ENCODE results near the gene MADCAM1.

Gene MADCAM1

GRCh38 chr19:507286-508203, 11.3 kb downstream of the MADCAM1 start, which contains the start of gene TPGS1:
Gene TPGS1 (plus strand): TSS chr19:507497. CDS start chr19:507507, 10 bp downstream.
- H3K27ac Mint-ChIP-seq, result peak within 1 kb of the TSS; percentile 98
- peak within 1 kb of the TSS; percentile 94 for H3K4me3 Mint-ChIP-seq
- H3K27me3 Mint-ChIP-seq (ENCODE audit: low read depth), result no peaks in the 10 kb centered on the region
- H3K4me1 Mint-ChIP-seq (ENCODE audit: low read depth), result peaks cover 36% of the 10 kb centered on the region
- H3K36me3 Mint-ChIP-seq (ENCODE audit: low read depth), result peaks cover 11% of the 10 kb centered on the region
- no peaks in the 10 kb centered on the region for H3K9me3 Mint-ChIP-seq

DNA sequence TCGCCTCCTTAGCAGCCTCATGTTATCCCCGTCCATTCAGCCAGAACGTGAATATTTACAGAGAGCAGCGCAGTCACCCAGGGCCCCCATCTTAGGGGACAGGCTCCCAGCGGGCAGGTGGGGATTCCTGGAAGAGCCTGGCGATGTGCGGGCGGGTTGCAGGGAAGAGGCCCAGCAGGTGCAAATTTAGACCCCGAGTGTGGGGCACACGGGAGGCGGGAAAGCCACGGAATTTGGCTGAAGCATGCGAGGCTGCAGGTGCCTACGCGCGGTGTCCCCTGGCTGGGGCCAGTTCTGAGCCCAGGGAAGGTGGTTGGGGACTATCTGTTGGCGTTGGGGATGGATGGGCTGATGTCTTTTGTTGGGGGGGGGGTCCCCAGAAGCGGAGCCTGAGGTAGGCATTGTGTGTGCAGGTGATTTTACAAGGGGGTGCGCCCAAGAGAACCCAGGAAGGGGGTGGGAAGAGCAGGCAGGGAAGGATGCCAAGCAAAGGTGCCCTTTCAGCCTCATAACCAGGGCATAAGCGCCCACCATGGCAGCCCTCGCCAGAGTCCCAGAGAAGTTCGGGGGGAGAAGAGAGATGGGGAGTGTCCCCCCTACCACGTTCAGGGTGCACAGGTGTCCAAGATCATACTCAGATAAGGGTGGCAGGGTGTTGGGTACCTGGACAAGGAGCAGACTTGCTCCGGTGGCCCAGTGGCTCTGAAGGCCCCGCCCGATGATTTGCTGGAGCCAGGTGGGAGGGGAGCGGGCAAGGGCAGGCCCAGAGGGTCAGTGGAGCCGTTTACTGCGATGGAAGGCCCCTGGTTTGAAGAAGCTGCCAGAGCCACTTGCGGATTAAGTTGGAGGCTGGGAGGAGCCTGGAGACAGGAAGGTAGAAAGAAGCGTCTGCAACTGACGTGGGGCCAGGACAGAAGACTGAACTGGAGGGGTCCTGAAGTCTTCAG, 12.2 kb downstream of the MADCAM1 start:
- H3K36me3 Mint-ChIP-seq (ENCODE audit: low read depth), result peaks cover 11% of the 10 kb centered on the region
- peak overlapping the region; percentile 87 for H3K27ac Mint-ChIP-seq
- no peaks in the 10 kb centered on the region for H3K27me3 Mint-ChIP-seq (ENCODE audit: low read depth)
- peak overlapping the region; percentile 86 for H3K4me3 Mint-ChIP-seq
- H3K9me3 Mint-ChIP-seq, result no peaks in the 10 kb centered on the region
- peaks cover 34% of the 10 kb centered on the region for H3K4me1 Mint-ChIP-seq (ENCODE audit: low read depth)

GRCh38 chr19:510606-511100, 14.4 kb downstream of the MADCAM1 start:
- Mint-ChIP-seq H3K9me3 (no peaks in the 10 kb centered on the region), H3K4me1 (ENCODE audit: low read depth) (peaks cover 39% of the 10 kb centered on the region), H3K4me3 (peak overlapping the region; percentile 86), H3K36me3 (ENCODE audit: low read depth) (peaks cover 16% of the 10 kb centered on the region), H3K27ac (peak overlapping the region; percentile 100), H3K27me3 (ENCODE audit: low read depth) (no peaks in the 10 kb centered on the region)

GRCh38 chr19:511101-511851, 15.0 kb downstream of the MADCAM1 start:
- Mint-ChIP-seq H3K4me3 (peak overlapping the region; percentile 86), H3K4me1 (ENCODE audit: low read depth) (peaks cover 36% of the 10 kb centered on the region), H3K36me3 (ENCODE audit: low read depth) (peaks cover 16% of the 10 kb centered on the region), H3K9me3 (no peaks in the 10 kb centered on the region), H3K27ac (peak overlapping the region; percentile 100), H3K27me3 (ENCODE audit: low read depth) (no peaks in the 10 kb centered on the region)

- Mint-ChIP-seq H3K27me3 (ENCODE audit: low read depth) (no peaks in the 10 kb centered on the region), H3K4me3 (no peak overlapping the region), H3K9me3 (no peaks in the 10 kb centered on the region), H3K36me3 (ENCODE audit: low read depth) (peaks cover 16% of the 10 kb centered on the region), H3K4me1 (ENCODE audit: low read depth) (peaks cover 35% of the 10 kb centered on the region), H3K27ac (no peak overlapping the region)
Observed at GRCh38 chr19:512547-513365, 16.5 kb downstream of the MADCAM1 start.

- Mint-ChIP-seq H3K27ac (peak overlapping the region; percentile 43), H3K9me3 (no peaks in the 10 kb centered on the region), H3K4me1 (ENCODE audit: low read depth) (peaks cover 30% of the 10 kb centered on the region), H3K36me3 (ENCODE audit: low read depth) (peaks cover 15% of the 10 kb centered on the region), H3K4me3 (no peak overlapping the region), H3K27me3 (ENCODE audit: low read depth) (no peaks in the 10 kb centered on the region)
Observed at GRCh38 chr19:513368-514165, 17.3 kb downstream of the MADCAM1 start.

DNA sequence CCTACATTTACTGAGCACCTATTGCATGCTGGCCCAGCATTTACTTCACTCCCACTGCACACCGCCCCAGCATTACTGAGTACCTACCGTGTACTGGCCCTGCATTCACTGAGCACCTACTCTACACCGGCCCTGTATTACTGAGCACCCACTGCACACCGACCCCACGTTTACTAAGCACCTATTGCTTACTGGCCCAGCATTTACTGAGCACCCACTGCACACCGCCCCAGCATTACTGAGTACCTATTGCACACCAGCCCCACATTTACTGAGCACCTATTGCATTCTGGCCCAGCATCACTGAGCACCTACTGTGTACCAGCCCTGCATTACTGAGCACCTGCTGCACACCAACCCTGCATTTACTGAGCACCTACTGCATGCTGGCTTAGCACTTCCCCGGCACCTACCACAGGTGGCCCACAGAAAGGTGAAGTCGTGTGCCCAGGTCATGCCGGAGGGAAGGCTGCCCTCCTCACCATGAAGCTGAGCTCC, 17.9 kb downstream of the MADCAM1 start:
- Mint-ChIP-seq H3K4me1 (ENCODE audit: low read depth) (peaks cover 24% of the 10 kb centered on the region), H3K4me3 (no peak overlapping the region), H3K27me3 (ENCODE audit: low read depth) (no peaks in the 10 kb centered on the region), H3K27ac (peak overlapping the region; percentile 43), H3K9me3 (no peaks in the 10 kb centered on the region), H3K36me3 (ENCODE audit: low read depth) (peaks cover 10% of the 10 kb centered on the region)

GRCh38 chr19:517721-518597, 21.7 kb downstream of the MADCAM1 start:
- Mint-ChIP-seq H3K27ac (no peak overlapping the region), H3K36me3 (ENCODE audit: low read depth) (peaks cover 5% of the 10 kb centered on the region), H3K9me3 (no peaks in the 10 kb centered on the region), H3K27me3 (ENCODE audit: low read depth) (no peaks in the 10 kb centered on the region), H3K4me3 (no peak overlapping the region), H3K4me1 (ENCODE audit: low read depth) (peaks cover 10% of the 10 kb centered on the region)

DNA sequence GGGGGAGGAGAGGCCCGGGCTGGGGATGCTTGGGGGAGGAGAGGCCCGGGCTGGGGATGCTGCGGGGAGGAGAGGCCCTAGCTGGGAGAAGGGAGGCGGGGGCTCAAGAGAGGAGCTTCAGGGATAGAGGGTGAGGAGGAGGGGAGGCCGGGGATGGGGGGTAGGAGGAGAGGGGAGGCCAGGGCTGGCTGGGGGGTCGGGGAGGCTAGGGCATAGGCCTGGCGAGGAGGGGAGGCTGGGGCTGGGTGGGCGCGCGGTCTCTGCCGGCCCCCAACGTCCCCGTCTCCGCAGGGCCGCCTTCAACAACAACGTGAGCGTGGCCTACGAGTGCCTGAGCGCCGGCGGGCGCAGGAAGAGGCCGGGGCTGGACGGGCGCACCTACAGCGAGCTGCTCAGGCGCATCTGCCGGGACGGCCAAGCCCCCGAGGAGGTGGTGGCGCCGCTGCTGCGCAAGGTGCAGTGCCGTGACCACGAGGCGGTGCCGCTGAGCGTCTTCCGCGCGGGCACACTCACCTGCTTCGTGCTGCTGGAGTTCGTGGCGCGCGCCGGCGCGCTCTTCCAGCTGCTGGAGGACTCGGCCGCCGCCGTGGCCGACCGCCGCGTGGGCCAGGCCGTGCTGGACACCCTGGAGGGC, 22.4 kb downstream of the MADCAM1 start:
- Mint-ChIP-seq H3K27ac (no peak overlapping the region), H3K9me3 (no peaks in the 10 kb centered on the region), H3K4me3 (no peak overlapping the region), H3K36me3 (ENCODE audit: low read depth) (peaks cover 5% of the 10 kb centered on the region), H3K27me3 (ENCODE audit: low read depth) (no peaks in the 10 kb centered on the region), H3K4me1 (ENCODE audit: low read depth) (peaks cover 10% of the 10 kb centered on the region)

DNA sequence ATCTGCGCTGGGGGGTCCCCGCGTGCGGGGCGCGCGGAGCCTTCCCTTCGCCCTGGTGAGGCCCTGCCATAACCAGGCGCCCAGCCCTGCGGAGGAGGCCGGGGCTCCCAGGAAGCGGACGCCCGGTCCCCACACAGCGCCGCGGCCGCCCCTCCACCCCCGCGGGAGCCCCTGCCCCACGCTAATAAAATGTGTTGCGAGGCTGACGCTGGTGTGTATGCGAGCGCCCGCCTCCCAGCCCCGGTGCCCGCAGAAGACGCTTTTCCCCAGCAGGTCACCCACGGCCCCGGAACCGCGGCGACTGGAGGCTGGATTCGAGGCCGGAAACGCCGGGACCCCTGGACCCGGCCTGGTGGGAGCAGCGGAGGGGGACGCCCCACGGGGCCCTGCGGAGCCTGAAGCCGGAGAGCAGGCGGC, 23.2 kb downstream of the MADCAM1 start:
- no peak overlapping the region for H3K27ac Mint-ChIP-seq

DNA sequence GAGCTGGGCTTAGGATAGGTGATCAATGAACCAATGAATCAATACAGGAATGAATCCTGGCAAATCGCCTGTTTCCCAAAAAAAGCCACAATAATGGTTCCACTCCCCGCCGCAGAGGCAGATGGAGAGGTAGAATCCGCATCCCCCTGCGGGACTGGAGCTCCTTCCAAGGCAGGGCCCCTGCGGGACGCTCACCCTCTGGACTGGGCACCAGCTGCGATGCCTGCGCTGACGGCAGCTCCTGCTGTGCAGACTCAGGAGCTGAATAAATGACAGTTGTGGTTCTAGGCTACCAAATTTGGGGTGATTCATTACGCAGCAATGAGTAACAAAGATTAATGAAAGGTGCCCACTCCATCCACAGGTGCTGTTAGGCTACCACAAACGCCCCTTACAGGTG, 26.4 kb downstream of the MADCAM1 start:
- no peaks in the 10 kb centered on the region for H3K4me1 Mint-ChIP-seq (ENCODE audit: low read depth)
- H3K27ac Mint-ChIP-seq, result no peak overlapping the region
- peaks cover 6% of the 10 kb centered on the region for H3K27me3 Mint-ChIP-seq (ENCODE audit: low read depth)
- no peak overlapping the region for H3K4me3 Mint-ChIP-seq
- no peaks in the 10 kb centered on the region for H3K9me3 Mint-ChIP-seq
- no peaks in the 10 kb centered on the region for H3K36me3 Mint-ChIP-seq (ENCODE audit: low read depth)

More for the DNA sequence above, 23.2 kb downstream of the MADCAM1 start:
- Mint-ChIP-seq H3K27me3 (ENCODE audit: low read depth) (no peaks in the 10 kb centered on the region), H3K9me3 (no peaks in the 10 kb centered on the region), H3K4me1 (ENCODE audit: low read depth) (peaks cover 4% of the 10 kb centered on the region), H3K4me3 (no peak overlapping the region), H3K36me3 (ENCODE audit: low read depth) (no peaks in the 10 kb centered on the region)
